GM04503 (cell line): ENCODE data around the gene JAKMIP1.

Experiments
- DNase-seq: peaks from one replicate; pipeline ENCODE4 v3.0.0-alpha.2; 2012; ENCODE audit warnings: low read depth

The JAKMIP1 gene

DNA sequence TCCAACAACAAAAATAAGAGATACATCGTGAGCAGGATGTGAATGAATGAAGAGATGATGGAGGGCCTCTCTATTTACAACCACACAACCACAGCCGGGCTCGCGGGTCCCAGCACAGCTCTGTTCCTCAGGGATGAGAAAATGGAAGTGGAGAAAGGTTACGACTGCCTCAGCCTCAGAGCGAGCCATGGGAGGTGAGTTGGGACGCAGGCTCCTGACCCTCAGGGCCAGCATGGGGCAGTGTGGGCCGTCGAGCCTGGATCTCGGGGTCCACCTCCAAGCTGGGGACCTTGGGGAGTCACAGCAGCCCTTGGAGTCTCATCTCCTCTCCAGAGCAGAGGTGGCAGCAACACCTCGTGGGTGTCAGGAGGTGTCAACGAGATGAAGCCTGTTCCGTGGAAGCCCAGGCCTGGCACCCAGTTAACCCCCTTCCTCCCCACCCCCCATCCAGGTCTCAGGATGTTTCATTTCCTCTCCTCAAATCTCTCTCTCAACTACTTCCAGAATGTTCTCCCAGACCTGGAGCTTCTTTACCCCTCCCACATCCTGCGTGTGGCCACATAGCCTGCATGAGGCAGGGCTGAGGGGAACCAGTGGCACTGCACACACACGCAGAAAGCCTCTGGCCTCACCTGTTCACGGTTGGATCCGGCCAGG is 208.1 kb downstream of the JAKMIP1 start:
- no peak for DNase-seq

DNA sequence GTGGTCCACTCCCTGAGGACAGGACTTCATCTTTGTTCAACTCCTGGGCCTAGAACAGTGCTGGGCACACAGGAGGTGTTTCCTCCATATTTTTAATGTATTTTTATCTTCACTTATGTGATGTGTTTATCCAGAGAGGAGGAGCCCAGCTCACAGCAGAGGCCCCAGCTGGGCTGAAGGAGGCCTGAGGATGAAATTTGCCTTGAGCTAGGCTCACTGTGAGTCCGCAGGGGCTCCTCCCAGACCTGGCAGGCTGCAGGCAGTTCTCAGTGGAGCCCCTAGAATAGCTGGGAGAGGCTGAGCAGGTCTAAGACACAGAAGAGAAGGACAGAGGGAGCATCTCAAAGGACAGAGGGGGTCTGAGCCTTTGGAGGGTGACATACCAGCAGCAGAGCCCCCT is 208.9 kb downstream of the JAKMIP1 start:
- DNase-seq = no peak

DNA sequence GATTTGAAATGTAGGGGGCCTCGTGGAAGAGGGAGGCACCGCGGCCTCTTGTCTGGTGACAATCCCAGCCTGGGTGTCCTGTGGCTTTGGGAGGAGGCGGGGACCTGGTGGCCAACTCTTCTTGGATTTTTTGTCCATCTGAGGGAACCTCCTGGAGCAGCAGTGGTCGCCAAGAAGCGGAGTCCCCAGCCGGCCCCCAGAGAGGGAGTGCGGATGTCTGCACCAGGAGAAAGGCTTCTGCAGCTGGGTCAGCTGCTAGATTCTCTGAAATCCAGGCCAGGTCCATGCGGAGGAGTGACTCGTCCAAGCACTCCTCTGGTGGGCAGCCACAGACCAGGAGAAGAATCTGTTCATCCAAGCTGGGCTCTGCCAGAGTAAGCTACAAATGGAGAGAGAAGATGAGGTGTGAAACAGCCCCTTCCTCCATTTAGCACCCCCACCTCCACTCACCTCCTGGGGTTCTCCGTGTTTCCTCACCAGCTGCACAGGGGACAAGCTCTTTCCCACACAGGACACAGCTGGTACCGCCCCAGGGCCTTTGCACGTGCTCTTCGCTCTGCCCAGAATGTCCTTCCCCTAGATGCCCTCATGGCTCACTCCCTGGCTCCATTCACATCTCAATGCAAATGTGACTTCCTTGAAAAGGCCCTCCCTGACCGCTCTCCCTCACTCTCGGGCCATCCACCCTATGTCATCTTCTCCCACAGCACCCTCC is 209.7 kb downstream of the JAKMIP1 start:
- DNase-seq = no peak

GRCh38 chr4:5989236-5990225 is 210.8 kb downstream of the JAKMIP1 start:
- DNase-seq = no peak

GRCh38 chr4:5988086-5988845 is 212.1 kb downstream of the JAKMIP1 start:
- DNase-seq = no peak

- no peak for DNase-seq
Measured at GRCh38 chr4:5984843-5985242, 215.5 kb downstream of the JAKMIP1 start.

- DNase-seq = no peak
Measured at GRCh38 chr4:5982156-5982973, 218.0 kb downstream of the JAKMIP1 start.

- no peak for DNase-seq
Measured at GRCh38 chr4:5980436-5981155, 219.8 kb downstream of the JAKMIP1 start.

DNA sequence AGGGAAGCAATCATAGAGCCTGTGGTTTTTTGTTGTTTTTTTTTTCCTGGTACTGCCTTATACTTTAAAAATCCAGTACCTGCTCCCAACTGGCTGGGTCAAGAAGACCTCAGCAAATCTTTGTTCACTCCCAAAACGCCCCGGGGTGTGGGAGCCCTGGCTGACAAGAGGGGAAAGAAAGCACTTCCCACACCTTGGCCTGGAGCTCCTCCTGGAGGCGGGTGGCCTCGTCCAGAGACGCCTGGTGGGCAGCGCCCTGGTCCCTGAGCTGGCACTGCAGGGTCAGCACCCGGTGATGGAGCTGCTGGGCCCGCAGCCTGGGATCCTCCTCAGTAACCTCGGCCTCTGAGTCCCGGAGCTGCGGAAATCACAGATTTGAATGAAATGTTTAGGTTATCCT is 220.4 kb downstream of the JAKMIP1 start:
- no peak for DNase-seq

DNA sequence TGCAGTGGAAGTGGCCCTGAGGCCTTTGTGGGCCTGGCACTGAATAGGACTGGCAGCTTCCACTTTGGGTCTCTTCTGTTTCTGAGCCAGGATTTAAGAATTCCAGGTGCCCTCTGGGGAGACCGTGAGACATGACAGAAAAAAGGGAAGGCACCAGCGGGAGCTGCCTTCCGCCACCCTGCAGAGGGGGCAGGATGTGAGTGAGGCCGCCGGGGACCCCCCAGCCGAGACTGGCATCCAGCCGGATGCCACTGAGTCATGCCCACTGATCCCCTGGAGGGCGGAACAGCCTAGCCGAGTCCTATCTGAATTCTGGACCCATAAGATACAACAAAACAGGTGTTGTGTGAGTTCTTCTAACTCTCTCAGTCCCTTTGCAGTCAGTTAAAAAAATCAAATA is 223.4 kb downstream of the JAKMIP1 start:
- DNase-seq = no peak

DNA sequence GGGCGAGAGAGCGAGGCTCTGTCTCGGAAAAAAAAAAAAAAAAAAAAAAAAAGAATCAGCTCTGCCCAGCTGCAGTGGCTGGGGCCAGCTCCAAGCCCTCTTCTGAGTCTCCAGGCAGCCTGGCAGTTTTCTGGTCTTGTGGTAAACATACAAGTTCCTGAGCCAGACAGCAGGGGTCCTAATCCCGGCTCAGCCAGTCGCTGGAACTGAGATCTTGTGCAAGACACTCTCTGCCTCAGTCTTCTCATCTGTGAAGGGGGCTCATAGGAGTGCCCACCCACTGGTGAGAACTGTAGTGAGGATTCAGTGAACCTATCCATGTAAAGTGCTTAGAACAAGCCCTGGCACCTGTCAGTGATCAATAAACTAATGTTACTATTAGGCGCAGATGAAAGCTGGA is 223.9 kb downstream of the JAKMIP1 start:
- DNase-seq = no peak
